ENCODE measurements around the gene OPCML. TPM values are rescaled to one million over a fixed set of nuclear protein-coding genes. Genes with fewer than 3 reads are reported as not detected.

OPCML gene
- total RNA-seq, 1 experiment from 2014 or later = 0.94 TPM

GRCh38 chr11:133541021-133541719, 8.9 kb upstream of the OPCML start:
- H3K79me1 ChIP-seq (ENCODE audit: insufficient read depth, low read depth, low read length, poor library complexity, severe bottlenecking) = no peaks in the 10 kb centered on the region
- H3T11ph ChIP-seq (ENCODE audit: low read length) = no peak overlapping the region
- peaks cover 39 to 61% of the 10 kb centered on the region in 2 experiments for H3K4me1 Mint-ChIP-seq
- TF ChIP-seq CTCF (conservative IDR thresholded peaks at IDR 0.05) = peak; percentile 64
- no peaks in the 10 kb centered on the region for H3K27me3 ChIP-seq (ENCODE audit: insufficient read depth, low read length)
- peak overlapping the region; percentile 17 to 59; a peak in 4 of 5 replicates for H3K4me3 Mint-ChIP-seq
- H3K27ac ChIP-seq (ENCODE audit: insufficient read length, low read depth, low read length) = peak overlapping the region; percentile 43
- H3K23ac ChIP-seq (ENCODE audit: insufficient read length, low read depth, low read length) = no peak overlapping the region
- no peak overlapping the region for H2BK20ac ChIP-seq (ENCODE audit: low read depth, low read length, poor library complexity, severe bottlenecking)
- H2AFZ ChIP-seq (ENCODE audit: low read length) = no peak overlapping the region
- DNase-seq = peak; percentile 94
- WGBS (ENCODE audit: extremely low coverage, insufficient read length, low lambda C conversion rate) = no CpG with 5 or more reads among the region's 10 CpGs
- peaks cover 3 to 4% of the 10 kb centered on the region in 2 experiments; a peak in 4 of 5 replicates for H3K9me3 Mint-ChIP-seq
- H3K9me3 ChIP-seq (ENCODE audit: control insufficient read depth, low read depth, low read length) = no peaks in the 10 kb centered on the region
- peaks cover 1% of the 10 kb centered on the region for H3K27me3 Mint-ChIP-seq (ENCODE audit: low read depth)
- H3K18ac ChIP-seq (ENCODE audit: insufficient read length, low read depth, low read length) = no peak overlapping the region
- H2BK15ac ChIP-seq (ENCODE audit: low read depth, low read length) = no peak overlapping the region
- H3K27ac Mint-ChIP-seq = peak overlapping the region; percentile 78 to 94 (median 83)
- no peak overlapping the region for H4K8ac ChIP-seq (replicated peaks; ENCODE audit: insufficient read length, low read depth, low read length)
- H3K4ac ChIP-seq (ENCODE audit: low read depth, low read length) = no peak overlapping the region
- H3K14ac ChIP-seq (ENCODE audit: insufficient read depth, low read length) = no peak overlapping the region
- H2BK12ac ChIP-seq (ENCODE audit: insufficient read length, low read depth, low read length) = no peak overlapping the region
- H3K4me2 ChIP-seq (ENCODE audit: insufficient read depth, insufficient read length, low read length) = peak overlapping the region; percentile 27
- H2BK120ac ChIP-seq (ENCODE audit: low read depth, low read length, poor library complexity, severe bottlenecking) = no peak overlapping the region
- H4K5ac ChIP-seq (ENCODE audit: insufficient read length, low read depth, low read length) = no peak overlapping the region
- H2BK5ac ChIP-seq (ENCODE audit: insufficient read length, low read length) = no peak overlapping the region
- no peak overlapping the region for H3K9ac ChIP-seq (ENCODE audit: extremely low read depth, insufficient read length, low read length)
- H3K4me1 ChIP-seq (ENCODE audit: insufficient read depth, low read length) = peaks cover 20% of the 10 kb centered on the region
- no peak overlapping the region for H2AK5ac ChIP-seq (ENCODE audit: insufficient read length, low read length)
- H4K20me1 ChIP-seq (ENCODE audit: control insufficient read depth, insufficient read depth, insufficient read length) = no peaks in the 10 kb centered on the region
- H3K36me3 Mint-ChIP-seq (ENCODE audit: insufficient read depth in 1 of 3, low read depth in 3 of 3) = peaks cover 2 to 7% (median 3%) of the 10 kb centered on the region in 3 experiments; a peak in 3 of 7 replicates
- no peak overlapping the region for H3K56ac ChIP-seq (ENCODE audit: insufficient read length, low read depth, low read length)
- H3K79me2 ChIP-seq (ENCODE audit: insufficient read depth, low read length) = no peaks in the 10 kb centered on the region
- no peak overlapping the region for H4K91ac ChIP-seq (ENCODE audit: insufficient read length, low read depth, low read length)
- no peaks in the 10 kb centered on the region for H3K23me2 ChIP-seq (ENCODE audit: insufficient read length, low read depth, low read length, poor library complexity, severe bottlenecking)

Data from H9 (cell line).